KBM-7 (cell line): ENCODE data around the gene VPS45.
"Not testable (repeated sequence)": the region's sequence is repeated elsewhere in the genome, so short reads cannot be mapped to it uniquely, and the experiment has no call there.

Experiments used
- DNase-seq: peaks from one replicate; pipeline ENCODE4 v3.0.0-alpha.2; 2015
- in situ Hi-C: fragments of 300-500 bp; cut with MboI; formaldehyde crosslinking; loops from 2 replicates; pipeline ENCODE4 v1.14.3; 2020; ENCODE audit warnings: low sequenced_read_pairs, low pct_unique_long_range_greater_than_20kb, mixed read lengths

The VPS45 gene

DNA sequence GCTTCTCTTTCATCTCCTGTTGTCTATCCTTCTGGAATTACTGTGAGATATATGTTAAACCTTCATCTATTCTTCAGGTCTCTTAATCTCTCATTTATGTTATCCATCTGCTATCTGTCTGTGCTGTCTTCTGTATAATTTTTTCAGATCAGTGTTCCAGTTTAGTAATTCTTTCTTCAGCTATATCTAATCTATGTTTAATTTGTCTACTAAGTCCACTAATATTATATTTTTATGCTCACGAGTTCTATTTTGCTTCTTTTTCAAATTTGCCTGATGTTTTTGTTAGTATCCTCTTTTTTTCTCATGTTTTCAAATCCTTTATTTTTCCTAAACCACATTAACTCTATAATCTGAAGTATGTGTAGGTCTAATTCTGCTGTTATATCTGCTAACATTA, 47.5 kb downstream of the VPS45 start:
- in situ Hi-C loops = no loop called here
- no peak for DNase-seq

DNA sequence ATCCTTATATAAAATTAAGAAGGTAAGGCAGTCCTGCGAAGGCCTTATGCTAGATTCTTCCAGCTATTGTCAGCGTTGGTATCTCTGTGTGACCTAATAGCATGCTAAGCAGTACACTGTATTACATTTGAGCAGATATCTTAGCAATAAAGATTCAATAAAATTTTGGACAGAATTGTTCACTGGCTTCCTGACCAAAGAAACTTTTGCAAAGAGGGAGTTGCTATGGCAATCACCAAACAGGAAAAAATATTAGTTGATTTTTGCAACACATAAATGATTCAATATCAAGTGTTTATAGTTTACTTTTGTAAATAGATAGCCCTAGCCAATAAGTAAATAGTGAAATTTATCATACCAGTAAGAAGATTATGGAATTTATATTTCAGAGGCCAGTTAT, 51.1 kb downstream of the VPS45 start:
- no peak for DNase-seq
- in situ Hi-C loops = no loop called here

DNA sequence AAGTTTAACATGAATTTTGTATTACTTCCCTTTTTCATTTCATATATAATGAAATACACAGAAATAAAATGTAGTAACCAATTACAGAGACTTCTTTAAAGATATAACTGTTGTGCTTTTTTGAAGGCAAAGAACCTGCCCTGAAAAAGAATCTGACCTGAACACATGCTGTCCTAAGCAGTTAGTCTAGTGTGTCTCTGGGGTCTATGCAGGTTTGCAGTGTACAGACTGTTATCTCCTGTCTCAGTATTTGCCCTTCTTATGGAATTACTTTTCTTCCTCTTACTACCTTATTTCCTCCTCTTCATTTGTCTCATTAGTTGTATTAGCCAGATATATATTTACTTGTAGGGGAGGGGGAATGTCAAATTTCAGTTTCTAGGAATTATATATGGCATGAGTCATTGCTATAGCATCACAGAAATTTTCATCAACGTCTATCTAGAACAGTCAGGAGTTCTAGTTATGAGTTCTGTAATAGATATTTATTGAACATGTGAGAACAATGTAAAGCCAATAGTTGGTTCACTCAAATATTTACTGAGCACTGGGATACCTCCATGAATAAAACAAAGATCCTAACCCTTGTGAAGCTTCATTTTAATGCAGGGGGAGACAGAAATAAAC, 53.8 kb downstream of the VPS45 start:
- no peak for DNase-seq
- in situ Hi-C loops = no loop called here

DNA sequence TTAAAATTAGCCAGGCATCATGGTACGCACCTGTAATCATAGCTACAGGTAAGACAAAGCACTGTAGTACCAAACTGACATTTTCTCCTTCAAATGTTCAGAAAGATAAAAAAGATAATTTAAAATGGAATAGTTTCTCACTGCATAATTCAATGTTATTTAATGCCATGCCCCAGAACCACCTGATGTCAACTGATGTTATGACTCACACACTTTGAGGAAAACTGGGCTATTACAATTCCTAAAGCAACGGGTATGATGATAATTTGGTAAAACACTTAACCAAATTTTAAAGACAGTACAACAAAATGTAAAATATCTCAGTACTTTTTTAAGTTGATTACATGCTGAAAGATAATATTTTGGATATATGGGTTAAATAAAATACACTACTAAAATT, 59.2 kb downstream of the VPS45 start:
- in situ Hi-C loops = no loop called here
- no peak for DNase-seq

DNA sequence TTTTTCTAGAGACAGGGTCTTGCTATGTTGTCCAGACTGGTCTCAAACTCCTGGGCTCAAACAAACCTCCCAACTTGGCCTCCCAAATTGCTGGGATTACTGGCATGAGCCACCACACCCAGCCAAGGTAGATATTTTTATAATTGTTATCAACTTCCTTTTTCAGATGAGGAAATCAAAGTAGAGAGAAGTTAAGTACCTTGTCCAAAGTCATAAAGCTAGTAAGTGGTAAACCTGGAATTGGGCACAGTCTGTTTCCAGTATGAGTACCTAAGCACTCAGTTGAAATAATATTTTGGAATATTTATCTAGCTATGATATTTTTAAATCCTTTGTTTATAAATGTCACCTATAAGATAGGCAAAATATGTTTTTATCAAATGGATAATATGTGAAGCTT, 59.9 kb downstream of the VPS45 start:
- in situ Hi-C loops = no loop called here
- DNase-seq = no peak

DNA sequence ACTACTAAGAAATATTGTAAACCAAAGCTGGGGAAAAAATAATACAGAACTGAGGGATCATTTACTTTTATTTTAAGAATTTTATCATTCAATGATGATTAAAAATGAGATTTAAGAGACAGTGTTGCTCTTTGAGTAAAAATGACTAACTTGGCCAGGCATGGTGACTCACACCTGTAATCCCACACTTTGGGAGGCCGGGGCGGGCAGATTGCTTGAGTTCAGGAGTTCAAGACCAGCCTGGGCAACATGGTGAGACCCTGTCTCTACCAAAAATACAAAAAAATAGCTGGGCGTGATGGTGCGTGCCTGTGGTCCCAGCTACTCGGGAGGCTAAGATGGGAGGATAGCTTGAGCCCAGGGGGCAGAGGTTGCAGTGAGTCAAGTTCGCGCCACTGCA, 60.3 kb downstream of the VPS45 start:
- in situ Hi-C loops = no loop called here

DNA sequence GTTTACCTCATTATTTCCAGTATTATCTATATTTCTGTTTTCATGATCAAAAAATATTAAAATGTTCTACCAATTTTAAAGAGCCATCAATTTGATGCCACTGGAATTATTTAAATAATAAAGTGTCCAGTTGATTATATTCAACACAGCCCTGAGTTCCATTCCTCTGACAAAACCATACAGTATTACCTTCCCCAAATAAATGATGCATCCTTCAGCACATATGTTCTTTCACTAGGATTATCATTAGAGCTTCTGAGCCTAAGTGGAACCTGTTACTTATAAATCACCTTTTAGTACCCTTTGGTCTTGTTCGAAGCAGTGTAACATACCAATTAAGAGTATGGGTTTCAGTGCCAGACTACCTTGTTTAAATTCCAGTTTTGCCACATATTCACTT, 64.8 kb downstream of the VPS45 start:
- no peak for DNase-seq
- in situ Hi-C loops = no loop called here

More for the DNA sequence above, 60.3 kb downstream of the VPS45 start:
- DNase-seq = no peak

DNA sequence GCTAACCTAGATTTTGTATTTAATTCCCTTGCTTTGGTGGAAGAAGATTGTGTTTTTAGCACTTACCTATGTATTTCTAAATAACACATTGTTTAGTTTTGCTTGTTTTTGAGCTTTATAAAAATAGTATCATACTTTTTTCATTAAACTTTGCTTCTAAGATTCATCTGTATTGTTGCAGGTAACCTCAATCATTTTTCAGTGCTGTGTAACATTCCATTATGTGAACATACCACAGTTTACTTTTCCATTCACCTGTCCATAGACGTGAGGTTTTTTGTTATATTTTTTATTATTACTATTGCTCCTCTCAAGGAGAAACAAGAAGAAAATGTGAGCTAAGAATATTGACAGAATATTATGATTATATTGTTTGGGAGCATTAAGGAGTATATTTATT, 67.0 kb downstream of the VPS45 start:
- in situ Hi-C loops = no loop called here
- no peak for DNase-seq

DNA sequence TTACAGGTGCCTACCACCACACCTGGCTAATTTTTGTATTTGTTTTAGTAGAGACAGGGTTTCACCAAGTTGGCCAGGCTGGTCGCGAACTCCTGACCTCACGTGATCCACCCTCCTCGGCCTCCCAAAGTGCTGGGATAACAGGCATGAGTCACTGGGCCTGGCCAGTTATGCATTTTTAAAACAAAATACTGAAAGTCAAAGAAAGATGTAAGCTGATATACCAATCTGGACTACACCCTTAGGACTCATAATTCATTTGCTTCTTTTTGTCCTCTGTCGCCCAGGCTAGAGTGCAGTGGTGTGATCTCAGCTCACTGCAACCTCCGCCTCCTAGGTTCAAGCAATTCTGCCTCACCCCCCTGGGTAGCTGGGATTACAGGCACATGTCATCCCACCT, 67.8 kb downstream of the VPS45 start:
- DNase-seq = not testable (repeated sequence)

DNA sequence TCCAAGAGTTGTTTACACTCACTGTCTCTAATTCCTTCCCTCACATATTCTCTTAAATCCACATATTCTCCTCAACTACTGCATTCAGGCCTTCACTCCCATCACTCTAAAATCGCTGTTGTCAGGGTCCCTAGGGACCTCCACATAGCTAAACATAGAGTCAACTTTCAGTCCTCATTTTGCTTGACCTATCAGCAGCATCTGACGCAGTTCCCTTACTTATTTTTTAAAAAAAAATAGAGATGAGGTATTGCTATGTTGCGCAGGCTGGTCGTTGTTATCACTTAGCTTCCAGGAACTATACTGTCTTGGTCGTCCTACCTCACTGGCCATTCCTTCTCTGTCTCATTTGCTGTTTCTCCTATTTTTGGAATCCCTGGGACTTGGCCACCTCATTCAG, 70.5 kb downstream of the VPS45 start:
- in situ Hi-C loops = no loop called here
- no peak for DNase-seq

More for the DNA sequence above, 67.8 kb downstream of the VPS45 start:
- in situ Hi-C loops = not testable (repeated sequence)

DNA sequence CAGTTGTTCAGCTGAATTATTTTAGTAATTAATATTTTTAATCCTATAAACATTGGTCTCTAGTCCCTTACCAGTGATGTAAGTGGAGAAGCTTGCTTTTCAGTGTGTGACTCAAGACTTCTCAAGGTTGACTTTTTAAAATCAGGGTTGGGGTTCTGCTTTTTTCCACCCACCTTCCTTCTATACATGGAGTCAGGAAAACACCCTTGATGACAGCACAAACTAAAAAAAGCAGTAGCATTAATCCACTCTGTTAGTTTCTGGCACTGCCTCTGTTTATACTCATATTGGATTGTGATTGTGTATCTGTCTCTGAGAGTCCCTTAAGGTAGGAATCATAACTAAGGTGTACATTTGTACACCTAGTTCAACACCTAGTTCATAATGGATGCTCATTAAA, 73.9 kb downstream of the VPS45 start:
- no peak for DNase-seq
- in situ Hi-C loops = no loop called here

DNA sequence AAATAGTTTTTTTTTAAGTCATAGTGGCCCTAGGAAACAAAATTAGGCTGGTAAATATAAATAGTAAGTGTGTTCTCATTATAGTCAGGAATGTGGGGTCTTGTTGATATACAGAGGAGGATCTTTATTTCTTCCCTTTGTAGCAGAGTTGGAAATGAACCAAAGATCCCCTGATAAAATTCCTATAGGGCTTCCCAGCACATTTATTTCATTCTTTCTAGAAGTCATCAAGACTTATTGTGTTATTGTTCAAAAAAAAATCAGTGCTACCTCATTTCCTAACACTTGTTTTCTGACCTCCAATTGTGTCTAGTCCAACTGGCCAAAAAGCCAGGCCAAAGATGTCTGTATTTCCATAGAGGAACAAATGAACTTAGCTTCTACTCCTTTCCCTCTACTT, 74.5 kb downstream of the VPS45 start:
- in situ Hi-C loops = no loop called here
- DNase-seq = no peak

DNA sequence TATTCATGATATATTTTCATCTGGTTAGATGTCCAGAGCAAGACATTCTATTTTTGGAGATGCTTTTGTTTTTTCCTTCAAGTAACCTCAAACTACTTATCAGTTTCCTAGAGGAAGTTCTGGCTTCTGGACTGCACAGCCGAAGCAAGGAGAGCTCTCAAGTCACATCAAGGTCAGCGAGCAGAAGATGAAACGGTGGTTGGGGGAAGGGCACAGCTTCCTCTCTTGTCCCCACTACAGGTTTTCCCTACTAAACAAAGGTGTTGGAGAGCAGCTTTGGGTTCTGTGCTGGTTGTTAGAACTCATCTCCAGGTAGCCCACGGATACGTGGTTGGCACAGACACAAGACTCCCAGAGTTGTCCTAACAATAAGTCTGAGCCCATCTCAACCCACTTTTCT, 77.0 kb downstream of the VPS45 start:
- peak; percentile 80 for DNase-seq
- in situ Hi-C loops = no loop called here

DNA sequence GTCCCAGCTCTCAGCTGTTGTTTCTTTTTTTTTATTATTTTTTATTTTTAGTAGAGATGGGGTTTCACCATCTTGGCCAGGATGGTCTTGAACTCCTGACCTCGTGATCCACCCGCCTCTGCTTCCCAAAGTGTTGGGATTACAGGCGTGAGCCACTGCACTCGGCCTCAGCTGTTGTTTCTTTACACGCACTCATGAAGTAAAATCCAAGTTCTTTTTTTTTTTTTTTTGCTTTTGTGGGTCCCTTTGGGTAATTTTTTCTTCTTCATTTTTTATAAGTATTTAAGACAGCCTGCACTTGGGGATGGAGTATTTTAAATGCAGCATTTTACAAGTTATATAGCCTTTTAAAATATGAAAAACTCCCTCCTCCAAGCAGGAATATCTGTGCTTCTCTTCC, 78.4 kb downstream of the VPS45 start:
- DNase-seq, in situ Hi-C loops: not testable (repeated sequence)

DNA sequence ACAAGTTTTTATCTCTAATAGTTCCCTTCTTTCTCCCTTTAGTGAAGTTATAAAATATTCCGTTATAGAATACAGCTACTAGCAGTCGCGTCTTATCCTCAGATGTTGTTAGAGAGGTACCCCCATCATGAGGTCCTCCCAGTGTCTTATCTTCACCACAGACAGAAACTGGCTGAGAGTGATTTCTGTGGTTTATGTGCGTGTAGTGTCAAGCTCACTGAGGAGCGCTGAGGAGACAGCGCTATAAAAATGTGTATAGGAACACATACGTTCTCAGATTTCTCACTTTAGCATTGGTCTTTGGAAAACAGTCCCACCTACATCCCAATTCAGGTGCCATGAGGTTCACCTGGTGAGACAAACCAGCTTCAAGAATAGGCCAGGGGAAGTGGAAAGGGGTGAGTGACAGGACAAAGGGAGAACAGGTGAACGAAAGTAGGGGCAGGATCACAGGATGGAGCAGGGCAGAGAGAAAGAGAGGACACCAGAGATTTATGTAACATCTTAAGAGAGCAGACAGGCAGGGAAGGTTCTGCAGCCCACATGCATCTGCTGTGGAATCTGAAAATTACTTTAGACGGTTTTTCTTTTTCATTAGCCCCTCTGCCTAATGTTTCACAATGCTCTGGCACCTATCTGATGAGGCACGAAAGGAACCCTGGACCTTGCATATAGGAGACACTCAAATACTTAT, 79.4 kb downstream of the VPS45 start:
- DNase-seq = no peak
- in situ Hi-C loops = no loop called here

DNA sequence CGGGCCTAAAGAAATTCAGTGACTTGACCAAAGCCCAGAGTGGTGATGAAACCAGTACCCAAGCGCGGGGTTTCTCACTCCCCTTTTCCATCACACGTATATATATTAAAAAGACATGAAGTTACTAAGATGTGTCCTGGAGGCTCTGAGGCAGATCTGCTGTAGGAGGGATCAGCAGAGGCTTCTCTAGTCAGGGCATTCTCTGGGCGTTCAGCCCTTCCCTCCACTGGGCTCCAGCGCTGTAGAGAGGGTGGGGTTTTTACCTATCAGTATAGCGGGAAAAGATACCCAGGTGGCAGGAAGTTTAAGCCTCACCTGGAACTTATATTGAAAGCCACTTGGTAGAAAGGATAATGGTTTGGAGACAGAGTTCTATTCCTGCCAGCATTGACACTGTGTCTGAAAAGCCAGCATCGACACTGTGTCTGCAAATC, 81.3 kb downstream of the VPS45 start:
- DNase-seq = no peak
- in situ Hi-C loops = no loop called here

DNA sequence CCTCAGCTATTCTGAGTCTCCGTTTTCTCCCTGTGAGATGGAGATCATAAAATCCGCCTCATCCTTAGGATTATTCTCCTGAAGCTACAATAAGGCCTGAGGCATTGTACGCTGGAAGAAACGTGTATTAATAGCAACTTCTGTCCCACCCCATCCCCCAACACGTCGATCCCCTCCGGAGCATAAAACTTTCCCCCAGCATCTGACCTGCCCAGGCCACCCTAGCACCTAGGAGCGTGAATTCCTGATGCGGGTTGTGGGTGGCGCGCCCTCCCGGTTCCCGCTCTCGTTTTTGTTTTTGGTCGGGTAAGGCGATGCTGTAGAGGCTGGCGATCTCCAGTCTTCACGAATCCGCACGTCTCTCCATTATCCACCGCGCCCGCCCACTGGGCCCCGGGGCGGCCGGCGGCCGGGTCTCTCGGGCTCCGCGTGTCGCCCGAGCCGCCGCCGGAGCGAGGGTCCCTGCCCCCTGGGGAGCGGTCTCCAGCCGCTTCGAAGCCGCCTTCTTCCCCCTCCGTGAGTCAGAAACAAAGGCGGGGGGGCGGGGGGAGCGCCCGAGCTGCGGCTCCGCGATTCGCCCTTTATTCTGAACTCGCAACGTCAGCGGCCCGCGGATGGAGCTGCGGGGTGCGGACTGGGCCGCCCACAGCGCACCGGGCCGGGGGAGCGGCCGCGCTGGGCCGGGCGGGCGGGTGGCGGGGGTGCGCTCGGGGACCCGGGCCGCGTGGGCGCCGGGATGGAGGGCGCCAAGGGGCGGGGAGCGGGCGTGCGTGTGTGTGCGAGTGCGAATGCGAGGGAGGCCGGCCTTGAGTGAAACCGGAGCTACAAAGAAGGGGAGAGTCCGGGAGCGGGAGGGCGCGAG, 81.9 kb downstream of the VPS45 start, which contains the start of gene PLEKHO1:
PLEKHO1 (plus strand) TSS at position 646 of the 862 bp plus-strand sequence. CDS start 342 bp downstream, outside the sequence.
- in situ Hi-C loops = no loop called here
- peak; percentile 69 for DNase-seq

DNA sequence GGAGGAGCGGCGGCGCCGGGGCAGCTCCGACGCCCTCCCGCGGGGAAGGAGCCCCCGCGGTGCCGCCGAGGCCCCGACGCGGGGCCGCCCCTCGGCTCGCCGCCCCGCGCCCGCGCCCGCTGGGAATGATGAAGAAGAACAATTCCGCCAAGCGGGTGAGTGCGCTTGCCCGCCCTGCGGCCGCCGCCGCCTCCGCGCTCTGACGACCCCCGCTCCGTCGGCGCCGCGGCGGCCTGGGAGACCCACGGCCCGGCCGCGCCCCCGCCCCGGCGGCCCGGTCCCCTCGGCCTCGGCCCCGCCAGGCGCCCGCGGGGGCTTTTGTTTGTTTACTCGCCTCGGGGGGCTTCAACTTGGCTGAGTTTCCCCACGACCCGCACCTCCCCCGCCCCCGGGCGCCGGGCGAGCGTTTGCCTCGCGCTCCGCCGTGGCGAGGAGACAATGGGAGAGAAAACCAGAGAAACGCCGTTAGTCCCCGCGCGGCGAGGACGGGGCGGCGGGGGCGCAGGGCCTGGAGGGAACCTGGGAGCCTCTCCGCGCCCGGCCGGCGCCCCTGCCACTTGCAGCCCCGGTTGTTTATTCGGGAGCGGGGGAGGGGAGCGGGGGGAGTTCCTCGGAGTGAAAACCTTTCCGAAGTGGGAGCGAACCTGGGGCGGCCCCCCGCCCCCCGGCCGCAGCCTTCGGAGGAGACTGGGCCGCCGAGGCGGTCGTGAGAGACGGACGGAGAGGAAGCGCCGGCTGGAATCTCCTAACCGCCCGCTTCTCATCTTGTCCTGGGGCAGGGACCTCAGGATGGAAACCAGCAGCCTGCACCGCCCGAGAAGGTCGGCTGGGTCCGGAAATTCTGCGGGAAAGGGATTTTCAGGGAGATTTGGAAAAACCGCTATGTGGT, 82.8 kb downstream of the VPS45 start:
- no peak for DNase-seq
- in situ Hi-C loops = no loop called here
